Suppressor macrophage treated with lipopolysaccharide for 4 hours (primary cell): ENCODE results near the gene MBD3L3.
A peak's percentile ranks its signal among the peaks of the same experiment; 100 is the strongest.
"Not testable (repeated sequence)": the region's sequence is repeated elsewhere in the genome, so short reads cannot be mapped to it uniquely, and the experiment has no call there.

ENCODE experiments used
- DNase-seq: peaks from one replicate; pipeline ENCODE4 v3.0.0-alpha.2; 2020

MBD3L3 gene

GRCh38 chr19:7063339-7063738 is 4.9 kb upstream of the MBD3L3 start:
- DNase-seq: no peak

- DNase-seq: not testable (repeated sequence)
Measured at GRCh38 chr19:7059977-7060376, 1.5 kb upstream of the MBD3L3 start.

GRCh38 chr19:7056371-7056770 is 2.1 kb downstream of the MBD3L3 start:
- DNase-seq: not testable (repeated sequence)

- not testable (repeated sequence) for DNase-seq
Measured at GRCh38 chr19:7055679-7056078, 2.8 kb downstream of the MBD3L3 start.

GRCh38 chr19:7054635-7055368 is 3.7 kb downstream of the MBD3L3 start:
- not testable (repeated sequence) for DNase-seq

- DNase-seq: not testable (repeated sequence)
Measured at GRCh38 chr19:7052896-7053295, 5.6 kb downstream of the MBD3L3 start.

- not testable (repeated sequence) for DNase-seq
Measured at GRCh38 chr19:7051421-7051820, 7.1 kb downstream of the MBD3L3 start.

GRCh38 chr19:7049021-7049420 is 9.5 kb downstream of the MBD3L3 start, which contains the start of gene MBD3L2:
MBD3L2 (plus strand) TSS chr19:7049321; CDS start chr19:7049374, 53 bp downstream.
- DNase-seq: not testable (repeated sequence)

- DNase-seq: not testable (repeated sequence)
Measured at GRCh38 chr19:7041563-7041962, 16.9 kb downstream of the MBD3L3 start.

- not testable (repeated sequence) for DNase-seq
Measured at GRCh38 chr19:7040079-7040478, 18.4 kb downstream of the MBD3L3 start, which contains the start of gene MBD3L4. MBD3L4 (minus strand) TSS chr19:7040179; CDS start chr19:7040144, 35 bp downstream.

GRCh38 chr19:7030278-7030677 is 28.2 kb downstream of the MBD3L3 start, which contains the start of gene MBD3L5:
MBD3L5 (plus strand) TSS chr19:7030578; CDS start chr19:7030612, 34 bp downstream.
- not testable (repeated sequence) for DNase-seq

- DNase-seq: not testable (repeated sequence)
Measured at GRCh38 chr19:7028790-7029189, 29.7 kb downstream of the MBD3L3 start.

- DNase-seq: not testable (repeated sequence)
Measured at GRCh38 chr19:7021331-7021730, 37.1 kb downstream of the MBD3L3 start, which contains the start of gene MBD3L2B. MBD3L2B (minus strand) TSS chr19:7021431; CDS start chr19:7021397, 34 bp downstream.

- DNase-seq: no peak
Measured at GRCh38 chr19:7018828-7019227, 39.6 kb downstream of the MBD3L3 start.

- DNase-seq: peak; percentile 82
Measured at GRCh38 chr19:7013678-7014077, 44.8 kb downstream of the MBD3L3 start.

- DNase-seq: no peak
Measured at GRCh38 chr19:7010722-7011593, 47.5 kb downstream of the MBD3L3 start.

- no peak for DNase-seq
Measured at GRCh38 chr19:7007859-7008258, 50.6 kb downstream of the MBD3L3 start.
